NOMO-1 treated with dmso at 0.1 percent for 144 hours (cell line): Measurements from ENCODE around the gene OGDH.
"Not testable (repeated sequence)": the region's sequence is repeated elsewhere in the genome, so short reads cannot be mapped to it uniquely, and the experiment has no call there.

Source experiments
- DNase-seq: peaks from one replicate; lab custom pipeline; 2025; ENCODE audit not compliant: unreplicated experiment; lab: John Stamatoyannopoulos, UW

Gene OGDH

DNA sequence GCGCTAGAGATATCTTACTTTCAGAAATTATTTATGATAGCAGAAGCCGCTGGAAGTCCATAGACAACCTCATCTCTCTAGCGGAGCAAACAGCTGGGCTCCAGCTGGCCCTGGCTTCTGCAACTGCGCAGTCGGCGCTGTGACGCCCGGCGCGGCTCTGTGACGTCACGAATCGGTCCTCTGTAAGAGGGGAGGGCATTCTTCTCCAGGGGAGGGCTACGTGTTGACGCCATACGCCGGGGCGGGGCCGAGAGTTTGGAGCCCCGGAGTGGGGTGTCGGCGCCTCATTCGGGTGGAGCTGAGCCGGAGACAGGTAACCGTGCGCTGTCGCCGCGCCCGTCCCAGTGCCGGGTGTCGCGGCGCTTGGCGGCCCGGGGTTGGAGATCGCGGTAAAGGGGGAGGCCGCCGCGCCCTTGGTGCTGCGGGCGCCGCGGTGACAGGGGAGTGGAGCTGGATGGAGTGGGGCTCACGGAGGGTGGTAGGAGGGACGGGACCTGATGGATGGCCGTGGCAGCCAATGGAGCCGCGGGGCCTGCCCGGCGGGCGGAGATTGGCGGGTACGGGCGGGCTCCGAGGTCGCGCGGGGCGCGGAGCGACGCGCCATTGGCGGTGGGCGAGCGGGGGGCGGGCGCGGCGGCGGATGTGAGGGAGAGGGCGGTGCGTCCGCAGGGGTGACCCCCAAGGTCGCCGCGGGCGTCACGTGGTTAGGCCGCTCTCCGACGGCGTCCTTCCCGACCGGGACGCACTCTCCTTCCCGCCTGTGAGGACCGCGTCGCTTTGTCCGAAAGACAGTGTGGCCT, at the start of gene OGDH:
Gene OGDH (plus strand): TSS at position 287 of the 800 bp plus-strand sequence. CDS start 17,717 bp downstream, outside the sequence.
- DNase-seq, result peak; percentile 95

DNA sequence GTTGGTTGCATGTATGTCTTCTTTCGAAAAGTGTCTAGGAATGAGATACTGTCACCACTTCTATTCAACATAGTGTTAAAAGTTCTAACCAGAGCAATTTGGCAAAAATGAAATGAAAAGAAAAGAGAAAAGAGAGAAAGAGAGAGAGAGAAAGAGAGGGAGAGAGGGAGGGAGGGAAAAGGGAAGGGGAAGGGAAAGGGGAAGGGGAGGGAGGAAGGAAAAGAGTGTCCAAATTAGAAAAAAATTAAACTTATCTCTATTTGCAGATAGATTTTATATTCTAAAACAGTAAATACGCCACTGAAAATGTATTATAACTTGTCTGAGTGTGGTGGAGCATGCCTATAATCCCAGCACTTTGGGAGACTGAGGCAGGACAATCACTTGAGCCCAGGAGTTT, 48.9 kb upstream of the OGDH start:
- DNase-seq, result no peak

- no peak for DNase-seq
These were observed 46.9 kb upstream of the OGDH start for GRCh38 chr7:44559485-44559884.

DNA sequence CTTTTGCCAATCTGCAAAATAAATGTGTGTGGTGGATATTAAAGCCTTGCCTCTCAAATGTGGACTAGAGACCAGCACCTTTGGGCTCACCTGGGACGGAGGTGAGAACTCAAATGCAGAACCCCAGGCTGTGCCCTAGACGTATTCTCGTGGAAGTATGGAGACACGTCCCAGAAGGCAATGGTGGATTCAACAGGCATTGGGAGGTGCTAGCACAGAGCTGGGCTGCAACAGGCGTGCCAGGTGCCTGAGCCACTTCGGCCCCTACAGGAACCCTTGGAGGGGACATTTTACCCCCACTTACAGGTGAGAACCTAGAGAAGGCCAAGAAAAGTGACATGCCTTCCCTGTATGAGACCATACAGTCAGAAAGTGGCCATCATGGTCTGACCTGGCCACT, 44.9 kb upstream of the OGDH start:
- no peak for DNase-seq

DNA sequence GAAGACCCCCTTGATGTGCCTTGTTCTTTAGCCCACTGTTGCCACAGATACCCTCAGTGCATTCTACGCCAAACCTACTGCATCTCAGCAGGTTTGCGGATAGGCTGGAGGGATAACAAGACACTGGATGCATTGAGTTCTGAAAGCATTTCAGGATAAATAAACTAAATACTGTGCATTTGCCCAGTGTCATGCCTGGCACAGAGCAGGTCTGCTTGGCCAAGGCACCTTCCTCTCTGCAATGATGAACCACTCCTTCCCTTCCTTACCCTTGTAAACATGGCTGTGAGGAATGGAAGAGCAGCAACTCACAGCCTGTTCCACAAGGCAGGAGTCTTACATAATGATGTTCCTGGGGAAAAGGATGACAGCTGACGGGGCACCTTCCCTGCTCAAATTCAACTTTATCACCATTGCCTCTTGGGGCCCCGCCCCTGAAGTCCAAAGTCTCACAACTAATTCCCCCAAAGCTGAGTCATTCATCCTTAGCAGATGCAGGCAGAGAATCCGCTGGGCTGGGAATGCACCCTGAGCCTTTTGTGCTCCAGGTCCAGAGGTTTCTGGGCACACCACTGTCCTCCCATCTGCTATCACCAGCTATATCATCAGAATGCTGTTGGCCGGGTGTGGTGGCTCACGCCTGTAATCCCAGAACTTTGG, 44.3 kb upstream of the OGDH start:
- DNase-seq, result no peak

- not testable (repeated sequence) for DNase-seq
These were observed 43.8 kb upstream of the OGDH start for GRCh38 chr7:44562622-44562962.

DNA sequence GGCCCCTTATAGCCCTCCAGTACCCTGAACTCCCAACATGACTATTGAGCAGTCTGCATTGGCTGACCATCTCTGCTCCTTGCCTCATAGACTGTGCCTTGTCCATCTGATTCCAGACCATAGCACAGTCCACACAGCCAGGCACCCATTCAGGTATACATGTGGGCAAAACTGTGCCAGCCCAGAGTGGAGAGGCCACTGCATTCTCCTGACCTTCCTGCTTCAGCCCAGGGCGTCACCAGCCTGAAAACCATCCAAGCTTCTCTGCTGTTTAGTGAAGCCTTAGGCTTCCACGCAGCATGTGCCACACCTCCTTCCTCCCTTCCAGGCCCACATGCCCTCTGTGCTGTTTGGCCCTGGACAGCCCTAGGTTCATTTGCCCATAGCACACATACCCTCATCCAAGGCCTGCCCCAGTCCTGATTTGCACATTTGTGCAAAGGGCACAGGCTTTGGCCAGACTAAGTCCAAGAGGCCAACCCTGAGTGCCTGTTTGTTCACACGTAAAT, 43.2 kb upstream of the OGDH start:
- no peak for DNase-seq

- no peak for DNase-seq
These were observed 41.8 kb upstream of the OGDH start for GRCh38 chr7:44564606-44565005.

DNA sequence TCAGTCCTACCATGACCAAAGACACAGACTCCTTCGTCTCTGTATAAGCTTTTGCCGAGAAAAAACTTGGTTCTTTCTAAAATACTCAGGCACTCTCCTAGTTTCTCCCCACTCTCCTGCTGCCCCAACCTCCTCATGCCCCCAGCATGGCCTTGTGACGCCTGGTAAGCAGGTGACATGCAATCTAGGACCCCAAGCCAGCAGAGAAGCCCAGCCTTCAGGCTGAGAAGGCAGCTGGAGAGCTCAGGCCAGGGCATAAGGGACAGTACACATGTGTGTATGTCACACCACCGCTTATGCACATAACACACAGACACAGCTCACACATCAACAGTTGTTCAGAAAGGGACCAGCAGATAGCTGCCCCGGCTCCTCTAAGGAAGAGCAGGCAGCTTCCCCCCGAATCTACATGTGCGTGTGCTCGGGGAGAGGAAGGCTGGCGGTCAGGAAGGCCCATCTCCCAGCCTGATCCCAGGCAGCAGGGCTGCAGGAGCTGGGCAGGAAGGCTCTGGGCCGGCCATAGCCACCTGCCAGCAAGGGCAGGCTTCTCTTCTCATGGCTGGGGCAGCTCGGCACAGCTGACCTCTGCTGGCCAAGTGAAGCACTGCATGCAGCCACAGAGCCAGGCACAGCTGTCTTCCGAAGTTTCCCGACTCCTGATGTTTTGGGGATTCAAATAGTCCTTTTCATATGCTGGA, 41.2 kb upstream of the OGDH start:
- DNase-seq, result peak; percentile 2

- no peak for DNase-seq
These were observed 40.5 kb upstream of the OGDH start for GRCh38 chr7:44565795-44566559.

- DNase-seq, result no peak
These were observed 39.7 kb upstream of the OGDH start for GRCh38 chr7:44566680-44567079.

DNA sequence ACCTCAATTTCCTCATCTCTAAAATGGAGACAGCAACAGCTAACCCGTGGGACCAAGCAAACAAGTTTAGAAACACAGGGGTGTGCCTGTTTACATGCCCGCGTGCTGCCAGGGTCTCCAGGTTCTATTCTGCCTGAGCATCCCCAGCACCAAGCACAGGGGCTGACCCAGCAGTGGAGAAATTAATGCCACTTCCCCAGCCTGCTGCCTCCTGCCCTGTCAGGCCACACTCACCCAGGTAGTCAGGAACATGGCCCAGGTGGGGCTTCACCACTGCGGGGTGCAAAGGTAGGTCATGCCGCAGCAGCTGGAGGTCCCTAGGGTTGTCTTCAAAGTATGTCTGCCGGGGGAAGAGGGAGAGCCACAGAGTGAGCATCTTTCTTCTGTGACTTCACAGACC, 38.5 kb upstream of the OGDH start:
- no peak for DNase-seq

DNA sequence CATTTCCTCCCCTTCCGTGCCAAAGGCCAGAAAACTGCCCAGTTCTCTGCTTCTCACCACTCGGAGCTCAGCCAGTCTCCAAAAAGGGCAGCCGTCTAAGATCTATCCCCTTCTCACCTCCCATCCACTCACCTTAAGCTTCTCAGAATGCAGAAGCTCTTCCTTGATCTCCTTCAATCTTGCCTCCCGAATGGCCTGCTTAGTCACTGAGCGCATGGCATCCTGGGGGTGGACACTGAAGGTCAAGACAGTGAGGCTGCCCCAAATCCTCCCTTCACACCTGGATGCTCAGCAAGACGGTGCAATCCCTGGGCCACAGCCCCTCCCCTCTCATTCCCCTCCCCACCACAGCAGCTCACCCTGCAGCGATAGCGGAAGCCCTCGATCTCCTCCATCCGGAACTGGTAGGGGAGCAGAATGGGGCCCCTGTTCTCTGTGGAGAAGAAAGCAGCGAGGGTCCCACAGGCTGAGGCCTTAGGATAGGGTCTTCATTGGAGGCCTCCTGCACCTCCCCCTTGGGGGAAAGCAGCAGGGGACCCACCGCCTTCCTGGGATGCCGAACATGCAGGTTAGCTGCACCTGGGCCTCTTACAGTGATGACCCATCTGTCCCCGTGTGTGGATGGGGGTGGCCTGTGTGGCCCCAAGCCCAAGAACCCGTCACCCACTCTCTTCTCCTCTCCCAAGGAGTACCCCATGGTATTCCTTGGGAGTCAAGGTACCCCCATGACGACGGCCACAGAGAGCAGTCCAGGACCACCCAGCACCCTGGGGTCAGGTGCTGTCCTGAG, 37.5 kb upstream of the OGDH start:
- DNase-seq, result no peak

DNA sequence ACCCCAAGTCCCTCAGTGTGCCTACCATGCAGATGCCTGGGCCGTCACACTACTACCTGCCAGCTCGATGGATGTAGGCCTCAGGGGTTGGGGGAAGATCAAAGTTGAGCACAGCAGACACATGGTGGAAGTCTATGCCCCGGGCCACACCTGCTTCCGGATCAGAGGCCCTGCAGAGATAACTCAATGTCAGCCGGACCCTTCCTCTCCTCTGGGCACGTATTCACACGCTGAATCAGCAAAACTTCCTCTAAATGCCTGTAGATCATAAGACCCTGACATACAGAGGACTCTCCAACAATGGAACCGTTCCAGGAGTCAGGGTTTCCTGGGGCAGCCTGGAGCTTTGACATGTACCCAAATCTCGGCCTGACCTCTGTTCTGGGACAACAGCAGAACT, 36.5 kb upstream of the OGDH start:
- DNase-seq, result no peak

GRCh38 chr7:44572771-44573170, 33.7 kb upstream of the OGDH start:
- DNase-seq, result no peak

- peak; percentile 88 for DNase-seq
These were observed 32.8 kb upstream of the OGDH start, which contains the start of gene DDX56 for GRCh38 chr7:44573464-44574286. TSS of gene DDX56 (minus strand) at chr7:44573908. CDS start at chr7:44573895, 13 bp downstream.

DNA sequence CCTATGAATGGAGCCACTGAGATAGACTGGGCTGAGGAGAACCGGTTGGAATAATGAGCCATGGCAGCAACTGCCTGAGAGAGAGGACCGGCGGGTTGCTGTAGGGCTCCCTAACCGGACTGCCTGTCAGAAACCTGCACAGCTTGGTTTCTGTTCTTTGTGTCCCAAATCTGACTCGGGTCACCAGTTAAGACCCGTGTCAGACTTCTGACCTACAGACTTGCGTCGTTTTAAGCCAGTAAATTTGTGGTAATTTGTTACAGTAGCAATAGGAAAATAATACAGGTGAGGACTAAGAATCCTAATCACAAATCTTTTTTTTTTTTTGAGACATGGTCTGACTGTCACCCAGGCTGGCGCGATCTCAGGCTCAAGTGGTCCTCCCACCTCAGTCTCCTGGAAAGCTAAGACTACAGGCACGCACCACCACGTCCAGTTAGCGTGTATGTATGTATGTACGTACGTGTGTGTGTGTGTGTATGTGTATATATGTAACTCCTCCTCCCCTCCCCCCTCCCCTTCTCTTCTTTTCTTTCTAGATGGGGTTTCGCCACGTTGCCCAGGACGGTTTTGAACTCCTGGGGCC, 32.0 kb upstream of the OGDH start:
- no peak for DNase-seq

GRCh38 chr7:44575054-44575453, 31.4 kb upstream of the OGDH start:
- no peak for DNase-seq

- DNase-seq, result no peak
These were observed 30.2 kb upstream of the OGDH start for GRCh38 chr7:44576228-44576627.
